DMS153 treated with DMSO at 0.1 percent for 48 hours (cell line): Measurements from ENCODE around the gene AMN1.

Experiments used
- DNase-seq: peaks from one replicate; lab custom pipeline; 2025; ENCODE audit not compliant: unreplicated experiment; lab: John Stamatoyannopoulos, UW

Gene AMN1

GRCh38 chr12:31633464-31633863 lies 95.4 kb downstream of the AMN1 start:
- DNase-seq: no peak

DNA sequence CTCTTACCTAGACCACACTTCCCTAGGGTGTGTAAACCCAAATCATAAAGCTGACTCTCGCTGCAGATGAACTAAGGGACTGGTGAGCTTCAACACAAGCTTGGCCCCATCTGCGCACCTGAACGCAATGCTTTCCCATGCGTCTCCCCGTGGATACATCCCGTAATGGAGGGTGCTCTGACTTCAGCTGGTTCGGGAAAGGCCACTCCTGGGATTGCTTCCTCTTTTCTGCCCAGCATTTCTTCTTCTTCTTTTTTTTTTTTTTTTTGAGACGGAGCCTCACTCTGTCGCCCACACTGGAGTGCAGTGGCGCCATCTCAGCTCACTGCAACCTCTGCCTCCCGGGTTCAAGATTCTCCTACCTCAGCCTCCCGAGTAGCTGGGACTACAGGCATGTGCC lies 97.0 kb downstream of the AMN1 start:
- no peak for DNase-seq

GRCh38 chr12:31631023-31631724 lies 97.6 kb downstream of the AMN1 start:
- no peak for DNase-seq

- DNase-seq: no peak
Observed at GRCh38 chr12:31629756-31630732, 98.8 kb downstream of the AMN1 start.

DNA sequence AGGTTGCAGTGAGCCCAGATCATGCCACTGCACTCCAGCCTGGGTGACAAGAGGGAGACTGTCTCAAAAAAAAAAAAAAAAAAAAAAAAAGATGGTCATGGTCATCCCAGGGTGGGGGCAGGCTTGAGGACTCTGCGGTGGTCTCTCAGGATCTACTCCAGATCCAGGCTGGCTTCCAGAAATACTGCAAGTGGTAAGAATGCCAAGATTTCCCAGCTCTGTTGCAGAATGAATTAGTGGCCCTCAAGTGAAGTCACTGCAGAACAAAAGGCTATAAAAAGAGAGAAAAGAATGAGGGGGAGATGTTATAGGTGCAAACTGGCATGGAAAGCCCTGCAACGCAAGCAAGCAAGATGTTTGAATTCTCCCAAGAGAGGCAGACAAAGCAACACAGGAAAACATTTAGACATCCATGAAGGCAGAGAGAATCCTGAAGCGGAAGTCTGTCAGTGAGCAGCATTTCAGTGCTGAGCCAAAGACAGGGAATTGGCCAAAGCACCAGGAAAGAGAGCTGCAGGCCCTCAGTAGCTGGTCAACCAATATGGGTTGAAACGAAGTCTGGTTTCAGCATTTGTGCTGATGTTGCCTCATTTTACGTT lies 101.3 kb downstream of the AMN1 start:
- DNase-seq: no peak

DNA sequence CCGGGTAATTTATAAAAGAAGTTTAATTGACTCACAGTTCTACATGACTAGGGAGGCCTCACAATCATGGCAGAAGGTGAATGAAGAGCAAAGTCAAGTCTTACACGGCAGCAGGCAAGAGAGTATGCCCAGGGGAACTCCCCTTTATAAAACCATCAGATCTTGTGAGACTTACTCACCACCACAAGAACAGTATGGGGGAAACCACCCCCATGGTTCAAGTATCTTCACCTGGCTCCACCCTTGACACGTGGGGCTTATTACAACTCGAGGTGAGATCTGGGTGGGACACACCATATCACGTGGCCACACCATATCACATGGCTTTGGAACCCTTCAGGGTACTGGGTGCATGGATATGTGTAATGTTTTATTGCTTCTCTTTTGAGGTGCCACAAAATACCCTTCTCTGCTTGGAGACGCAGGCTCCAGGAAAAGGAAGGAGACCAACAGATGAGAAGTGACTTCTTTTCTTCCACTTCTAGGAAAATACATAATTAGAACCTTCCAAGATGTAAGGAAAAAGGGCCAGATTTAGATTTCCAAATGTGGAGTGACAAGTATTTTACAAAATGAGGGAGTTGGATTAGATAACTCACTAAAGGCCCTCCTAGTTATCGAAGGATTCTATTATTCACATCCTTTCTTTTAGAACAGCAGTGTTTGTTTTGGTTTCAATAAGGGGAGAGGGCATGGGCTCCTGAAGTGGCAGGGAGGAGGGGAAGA lies 102.4 kb downstream of the AMN1 start:
- DNase-seq: no peak

GRCh38 chr12:31622038-31622437 lies 106.8 kb downstream of the AMN1 start:
- no peak for DNase-seq
